Esophagus squamous epithelium (tissue), 4 donors: ENCODE measurements around the gene ESRRA.

Experiments used
- CTCF ChIP-seq, 6 experiments: fragments of 450-650 bp in 4 of 6; fragments of 200-600 bp in 2 of 6; sonication (generic) in 2 of 6; IDR thresholded peaks; one replicate each; pipeline ENCODE4 v1.5.1; 2016 to 2019; ENCODE audit warnings: antibody characterized with exemption in 6 of 6, mild to moderate bottlenecking in 4 of 6, moderate library complexity in 4 of 6
- POLR2A ChIP-seq, 4 donors: fragments of 450-650 bp; IDR thresholded peaks; one replicate each; pipeline ENCODE4 v1.6.1; 2017; ENCODE audit warnings: antibody characterized with exemption in 4 of 4, mild to moderate bottlenecking in 4 of 4, moderate library complexity in 3 of 4

- TF ChIP-seq POLR2A (IDR thresholded peaks at IDR 0.05) (no peak), CTCF (IDR thresholded peaks at IDR 0.05) (no peak)
These were observed 8.3 kb upstream of the ESRRA start for GRCh38 chr11:64296830-64297698.
